A549 treated with ZK216348 at 1 μM for 4 hours (cell line): Measurements from ENCODE around the gene KRTAP5-11. TPM values are rescaled to one million over a fixed set of nuclear protein-coding genes. Genes with fewer than 3 reads are reported as not detected.

ENCODE experiments used
- total RNA-seq: library from RNA; stranded (reverse); fragments of 200-300 nt; extraction: Qiagen RNA extraction; gene quantifications from 5 replicates; pipeline ENCODE4 v1.2.3, GENCODE V29; 2022; ENCODE audit warnings: low read depth

Gene KRTAP5-11
- total RNA-seq, result not detected in 5 replicates

GRCh38 chr11:71582309-71582895, at the start of gene KRTAP5-11:
TSS of gene KRTAP5-11 (minus strand) at chr11:71582875. CDS start at chr11:71582837, 38 bp downstream.

GRCh38 chr11:71565263-71565662, 17.4 kb downstream of the KRTAP5-11 start, which contains the start of gene KRTAP5-10:
TSS of gene KRTAP5-10 (plus strand) at chr11:71565563. CDS start at chr11:71565588, 25 bp downstream.

DNA sequence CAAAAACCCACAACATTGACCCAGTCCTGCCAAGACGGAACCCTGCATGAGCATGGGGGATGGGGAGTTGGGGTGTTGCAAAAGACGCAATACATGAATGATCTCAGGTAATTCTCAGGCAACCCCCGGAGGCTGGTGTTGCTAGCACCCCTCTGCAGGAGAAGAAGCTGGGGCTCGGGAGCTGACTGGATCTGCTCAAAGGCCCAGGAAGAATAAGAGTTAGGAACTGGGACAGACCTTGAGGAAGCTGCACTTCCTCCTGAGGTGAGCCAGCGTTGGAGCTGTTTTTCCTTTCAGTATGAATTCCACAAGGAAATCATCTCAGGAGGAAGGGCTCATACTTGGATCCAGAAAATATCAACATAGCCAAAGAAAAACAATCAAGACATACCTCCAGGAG, 34.6 kb downstream of the KRTAP5-11 start, which contains the start of gene KRTAP5-9:
Gene KRTAP5-9 (plus strand): TSS at position 301 of the 400 bp plus-strand sequence. CDS start 238 bp downstream, outside the sequence.

GRCh38 chr11:71537977-71538665, 44.6 kb downstream of the KRTAP5-11 start, which contains the start of gene KRTAP5-8:
TSS of gene KRTAP5-8 (plus strand) at chr11:71538025. CDS start at chr11:71538056, 31 bp downstream.

Other genes with a start within 250 kb of the KRTAP5-11 start
- 39.3 to 55.2 TPM (median 49.3 TPM) in 5 replicates for gene DHCR7, start 134.5 kb downstream of the KRTAP5-11 start, total RNA-seq
- gene NADSYN1, start 129.7 kb downstream of the KRTAP5-11 start, total RNA-seq, result 35.2 to 54.0 TPM (median 48.7 TPM) in 5 replicates
- gene KRTAP5-7, start 55.6 kb downstream of the KRTAP5-11 start, total RNA-seq, result not detected in 5 replicates
- gene KRTAP5-8, start 44.9 kb downstream of the KRTAP5-11 start, total RNA-seq, result not detected in 5 replicates
- gene KRTAP5-9, start 34.5 kb downstream of the KRTAP5-11 start, total RNA-seq, result not detected in 5 replicates
- gene KRTAP5-10, start 17.3 kb downstream of the KRTAP5-11 start, total RNA-seq, result not detected in 5 replicates